ENCODE data around the gene PRDM11. TPM values are rescaled to one million over a fixed set of nuclear protein-coding genes. Genes with fewer than 3 reads are reported as not detected.

PRDM11 gene
- total RNA-seq, 2 experiments from 2014 or later, result 2.5 to 3.4 TPM

DNA sequence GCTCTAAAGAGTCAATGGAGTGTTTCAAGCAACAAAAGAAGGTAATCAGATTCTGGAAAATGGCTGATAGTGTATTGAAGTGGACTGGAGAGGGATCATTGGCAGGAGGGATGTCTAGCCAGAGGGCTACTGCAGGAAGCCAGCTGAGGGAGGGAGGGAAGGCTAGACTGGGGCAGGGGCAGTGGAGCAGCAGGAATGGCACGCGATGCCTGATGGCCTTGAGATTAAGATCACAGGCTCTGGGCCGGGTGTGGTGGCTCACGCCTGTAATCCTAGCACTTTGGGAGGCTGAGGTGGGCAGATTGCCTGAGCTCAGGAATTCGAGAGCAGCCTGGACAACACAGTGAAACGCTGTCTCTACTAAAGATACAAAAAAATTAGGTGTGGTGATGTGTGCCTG lies 47.5 kb upstream of the PRDM11 start:
- intact Hi-C loops (cut with DNase I, micrococcal nuclease), result no loop called here
- ATAC-seq (ENCODE audit: poor library complexity), result no peak

DNA sequence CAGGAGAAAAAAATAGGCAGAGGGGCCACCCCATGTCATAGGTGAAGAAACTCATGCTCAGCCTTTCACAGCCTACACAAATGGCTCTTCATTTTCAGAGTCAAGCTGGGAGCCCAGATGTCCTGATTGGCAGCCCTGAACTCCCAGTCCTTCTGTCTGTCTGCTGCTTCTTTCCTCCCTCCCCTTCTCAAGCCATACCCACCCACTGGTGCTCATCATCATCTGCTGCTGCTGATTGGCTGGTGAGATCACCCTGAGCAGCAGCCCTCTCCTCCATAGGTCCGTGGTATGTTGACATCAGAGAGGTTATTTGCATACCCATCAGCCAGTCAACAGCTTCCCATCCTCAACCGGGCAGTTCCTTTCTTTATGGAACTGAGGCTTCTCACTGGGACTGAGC lies 46.1 kb upstream of the PRDM11 start:
- H3K36me3 Mint-ChIP-seq (ENCODE audit: low read depth), result no peaks in the 10 kb centered on the region
- ChIA-PET POLR2A (no interaction called here), CTCF (interaction anchor here (0.8 to 7.0 kb wide), 3 partner anchors 164 to 541 kb away, joined by 3 to 103 read pairs (median 33); no protein-coding TSS in a partner anchor)
- peak; percentile 47 for ATAC-seq (ENCODE audit: poor library complexity)
- no peaks in the 10 kb centered on the region for H3K9me3 ChIP-seq (ENCODE audit: control insufficient read depth in 1 of 2, insufficient read depth in 1 of 2, low read length in 2 of 2)
- no peak overlapping the region for H3K4me3 ChIP-seq (ENCODE audit: low read length)
- no peak overlapping the region for H3K4me3 Mint-ChIP-seq
- peaks cover 5% of the 10 kb centered on the region for H3K27me3 Mint-ChIP-seq
- H3K4me1 Mint-ChIP-seq (ENCODE audit: low read depth), result peaks cover 21% of the 10 kb centered on the region
- H3K27me3 ChIP-seq (ENCODE audit: control insufficient read depth in 1 of 2, insufficient read depth in 2 of 2, low read length in 2 of 2), result peaks cover 7% of the 10 kb centered on the region in 2 experiments
- no peak overlapping the region for H3K27ac Mint-ChIP-seq
- H3K36me3 ChIP-seq (ENCODE audit: insufficient read depth, low read length), result no peaks in the 10 kb centered on the region
- H3K4me1 ChIP-seq (ENCODE audit: insufficient read depth, low read length), result peaks cover 27% of the 10 kb centered on the region
- intact Hi-C loops (cut with DNase I, micrococcal nuclease), result loop anchor here (10.0 kb wide), 2 partner anchors 376 to 456 kb away; partner anchors contain the start of gene TSPAN18 (in 1 of the 2)
- DNase-seq, result peak in 3 of 14 experiments; percentile 24 to 67 (median 44)
- no peak overlapping the region for H3K27ac ChIP-seq (ENCODE audit: low read depth in 1 of 2, low read length in 2 of 2)
- H3K9me3 Mint-ChIP-seq, result no peaks in the 10 kb centered on the region
- TF ChIP-seq, protein P1, sequence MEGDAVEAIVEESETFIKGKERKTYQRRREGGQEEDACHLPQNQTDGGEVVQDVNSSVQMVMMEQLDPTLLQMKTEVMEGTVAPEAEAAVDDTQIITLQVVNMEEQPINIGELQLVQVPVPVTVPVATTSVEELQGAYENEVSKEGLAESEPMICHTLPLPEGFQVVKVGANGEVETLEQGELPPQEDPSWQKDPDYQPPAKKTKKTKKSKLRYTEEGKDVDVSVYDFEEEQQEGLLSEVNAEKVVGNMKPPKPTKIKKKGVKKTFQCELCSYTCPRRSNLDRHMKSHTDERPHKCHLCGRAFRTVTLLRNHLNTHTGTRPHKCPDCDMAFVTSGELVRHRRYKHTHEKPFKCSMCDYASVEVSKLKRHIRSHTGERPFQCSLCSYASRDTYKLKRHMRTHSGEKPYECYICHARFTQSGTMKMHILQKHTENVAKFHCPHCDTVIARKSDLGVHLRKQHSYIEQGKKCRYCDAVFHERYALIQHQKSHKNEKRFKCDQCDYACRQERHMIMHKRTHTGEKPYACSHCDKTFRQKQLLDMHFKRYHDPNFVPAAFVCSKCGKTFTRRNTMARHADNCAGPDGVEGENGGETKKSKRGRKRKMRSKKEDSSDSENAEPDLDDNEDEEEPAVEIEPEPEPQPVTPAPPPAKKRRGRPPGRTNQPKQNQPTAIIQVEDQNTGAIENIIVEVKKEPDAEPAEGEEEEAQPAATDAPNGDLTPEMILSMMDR (IDR thresholded peaks at IDR 0.05), result no peak

More for the DNA sequence above, 47.5 kb upstream of the PRDM11 start:
- Mint-ChIP-seq H3K36me3 (ENCODE audit: low read depth) (no peaks in the 10 kb centered on the region), H3K4me1 (ENCODE audit: low read depth) (peaks cover 21% of the 10 kb centered on the region), H3K9me3 (no peaks in the 10 kb centered on the region), H3K27me3 (peaks cover 5% of the 10 kb centered on the region), H3K4me3 (no peak overlapping the region), H3K27ac (no peak overlapping the region)
- Histone ChIP-seq H3K9me3 (ENCODE audit: control insufficient read depth in 1 of 2, insufficient read depth in 1 of 2, low read length in 2 of 2) (no peaks in the 10 kb centered on the region), H3K4me1 (ENCODE audit: insufficient read depth, low read length) (peaks cover 30% of the 10 kb centered on the region), H3K27me3 (ENCODE audit: control insufficient read depth in 1 of 2, insufficient read depth in 2 of 2, low read length in 2 of 2) (peaks cover 7% of the 10 kb centered on the region in 2 experiments), H3K4me3 (ENCODE audit: low read length) (no peak overlapping the region), H3K27ac (ENCODE audit: low read depth in 1 of 2, low read length in 2 of 2) (no peak overlapping the region), H3K36me3 (ENCODE audit: insufficient read depth, low read length) (no peaks in the 10 kb centered on the region)
- no peak for DNase-seq
- ChIA-PET POLR2A (no interaction called here), CTCF (interaction anchor here (1.4 kb wide), 1 partner anchor 163 kb away, joined by 4 read pairs; no protein-coding TSS in a partner anchor)
- TF ChIP-seq, protein P1 (IDR thresholded peaks at IDR 0.05), result no peak

DNA sequence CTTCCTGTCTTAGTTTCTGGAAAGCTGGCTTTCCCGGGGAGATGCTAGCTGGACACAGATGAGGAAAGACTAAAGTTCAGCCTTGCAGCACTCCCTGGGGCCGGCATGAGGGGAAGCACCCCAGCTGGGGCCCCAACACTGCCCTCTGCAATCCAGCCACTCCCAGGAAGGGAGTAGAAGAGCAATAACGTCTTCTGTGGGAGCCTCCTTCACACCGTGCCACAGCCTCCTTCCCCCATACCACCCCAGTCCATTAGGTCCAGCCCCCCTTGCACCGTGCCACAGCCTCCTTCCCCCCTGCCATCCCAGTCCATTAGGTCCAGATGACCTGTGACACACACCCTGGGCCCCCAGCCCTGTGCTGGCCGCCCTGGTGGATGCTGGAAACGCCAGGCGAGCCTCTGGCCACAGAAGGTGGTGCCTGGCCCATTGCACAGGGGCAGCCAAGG lies 44.1 kb upstream of the PRDM11 start:
- Mint-ChIP-seq H3K27me3 (peaks cover 5% of the 10 kb centered on the region), H3K36me3 (ENCODE audit: low read depth) (no peaks in the 10 kb centered on the region), H3K4me1 (ENCODE audit: low read depth) (peaks cover 21% of the 10 kb centered on the region), H3K27ac (no peak overlapping the region), H3K4me3 (no peak overlapping the region), H3K9me3 (no peaks in the 10 kb centered on the region)
- CTCF ChIA-PET, result interaction anchor here (0.5 to 7.0 kb wide), 6 partner anchors 15 to 176 kb away, joined by 3 to 103 read pairs (median 4); no protein-coding TSS in a partner anchor
- POLR2A ChIA-PET, result interaction anchor here (1.2 to 2.1 kb wide), 4 partner anchors 22 to 166 kb away, joined by 3 to 13 read pairs (median 4); no protein-coding TSS in a partner anchor
- Histone ChIP-seq H3K27me3 (ENCODE audit: control insufficient read depth in 1 of 2, insufficient read depth in 2 of 2, low read length in 2 of 2) (peaks cover 3% of the 10 kb centered on the region in 2 experiments), H3K4me1 (ENCODE audit: insufficient read depth, low read length) (peaks cover 31% of the 10 kb centered on the region), H3K36me3 (ENCODE audit: insufficient read depth, low read length) (no peaks in the 10 kb centered on the region), H3K9me3 (ENCODE audit: control insufficient read depth in 1 of 2, insufficient read depth in 1 of 2, low read length in 2 of 2) (no peaks in the 10 kb centered on the region), H3K27ac (ENCODE audit: low read depth in 1 of 2, low read length in 2 of 2) (no peak overlapping the region), H3K4me3 (ENCODE audit: low read length) (no peak overlapping the region)
- DNase-seq (peak in 1 of 14 experiments; percentile 22), ATAC-seq (ENCODE audit: poor library complexity) (no peak)
- intact Hi-C loops (cut with DNase I, micrococcal nuclease), result loop anchor here (2.0 to 10.0 kb wide), 3 partner anchors 176 to 458 kb away; partner anchors contain the start of gene TSPAN18 (in 1 of the 2)
- TF ChIP-seq, protein P1 (IDR thresholded peaks at IDR 0.05), result no peak
